Cerebellar nuclear complex (tissue), 1 donor: ENCODE results near the gene CDC45.
"Not testable (repeated sequence)": the region's sequence is repeated elsewhere in the genome, so short reads cannot be mapped to it uniquely, and the experiment has no call there.

ENCODE experiments used
- DNase-seq, 2 experiments: peaks; one replicate each; lab custom pipeline; 2025; lab: John Stamatoyannopoulos, UW

Gene CDC45

DNA sequence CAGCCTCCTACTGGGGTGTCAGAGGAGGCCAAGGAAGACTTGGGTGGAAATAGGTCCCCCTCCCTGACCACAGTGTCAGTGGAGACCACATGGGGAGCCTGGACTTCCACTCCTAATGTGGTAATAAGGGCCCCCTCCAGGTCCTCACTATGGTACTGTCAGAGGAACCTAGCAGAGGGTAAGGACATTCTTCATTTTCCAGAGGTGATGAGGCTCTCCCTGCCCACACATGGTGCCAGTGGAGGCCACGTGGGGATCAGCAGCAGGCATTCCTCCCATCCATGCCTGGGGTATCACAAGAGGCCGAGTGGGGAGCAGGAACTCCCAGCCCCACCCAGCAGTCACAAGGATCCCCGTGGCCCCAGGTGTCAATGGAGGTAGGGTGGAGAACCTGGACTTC lies 51.0 kb downstream of the CDC45 start:
- no peak for DNase-seq

GRCh38 chr22:19531327-19531726 lies 51.6 kb downstream of the CDC45 start:
- DNase-seq: not testable (repeated sequence)

- no peak for DNase-seq
Observed at GRCh38 chr22:19533049-19533626, 53.4 kb downstream of the CDC45 start.

GRCh38 chr22:19533857-19534256 lies 54.1 kb downstream of the CDC45 start:
- no peak for DNase-seq

GRCh38 chr22:19535001-19535400 lies 55.3 kb downstream of the CDC45 start:
- DNase-seq: no peak

DNA sequence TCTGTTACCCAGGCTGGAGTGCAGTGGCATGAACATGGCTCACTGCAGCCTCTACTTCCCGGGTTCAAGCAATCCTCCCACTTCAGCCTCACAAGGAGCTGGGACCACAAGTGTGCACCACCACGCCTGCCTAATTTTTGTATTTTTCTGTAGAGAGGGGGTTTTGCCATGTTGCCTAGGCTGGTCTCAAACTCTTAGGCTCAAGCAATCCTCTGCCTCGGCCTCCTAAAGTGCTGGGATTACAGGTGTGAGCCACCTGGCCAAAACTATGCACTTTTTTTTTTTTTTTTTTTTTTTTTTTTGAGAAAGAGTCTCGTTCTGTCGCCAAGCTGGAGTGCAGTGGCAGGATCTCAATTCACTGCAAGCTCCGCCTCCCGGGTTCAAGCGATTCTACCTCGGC lies 56.8 kb downstream of the CDC45 start:
- DNase-seq: no peak

DNA sequence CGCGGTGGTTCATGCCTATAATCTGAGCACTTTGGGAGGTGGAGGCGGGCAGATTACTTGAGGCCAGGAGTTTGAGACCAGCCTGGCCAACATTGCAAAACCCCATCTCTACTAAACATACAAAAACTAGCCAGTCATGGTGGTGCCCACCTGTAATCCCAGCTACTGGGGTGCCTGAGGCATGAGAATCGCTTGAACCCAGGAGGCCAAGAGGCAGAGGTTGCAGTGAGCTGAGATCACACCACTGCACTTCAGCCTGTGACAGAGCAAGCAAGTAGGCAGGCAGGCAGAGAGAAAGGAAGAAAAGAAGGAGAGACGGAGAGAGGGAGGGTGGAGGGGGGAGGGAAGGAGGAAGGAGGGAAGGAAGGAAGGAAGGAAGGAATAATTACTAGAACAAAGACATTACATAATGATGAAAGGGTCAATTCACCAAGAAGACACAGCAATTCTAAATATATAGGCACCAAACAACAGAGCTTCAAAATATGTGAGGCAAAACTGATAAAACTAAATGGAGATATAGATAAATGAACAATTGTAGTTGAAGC lies 58.3 kb downstream of the CDC45 start:
- no peak for DNase-seq

DNA sequence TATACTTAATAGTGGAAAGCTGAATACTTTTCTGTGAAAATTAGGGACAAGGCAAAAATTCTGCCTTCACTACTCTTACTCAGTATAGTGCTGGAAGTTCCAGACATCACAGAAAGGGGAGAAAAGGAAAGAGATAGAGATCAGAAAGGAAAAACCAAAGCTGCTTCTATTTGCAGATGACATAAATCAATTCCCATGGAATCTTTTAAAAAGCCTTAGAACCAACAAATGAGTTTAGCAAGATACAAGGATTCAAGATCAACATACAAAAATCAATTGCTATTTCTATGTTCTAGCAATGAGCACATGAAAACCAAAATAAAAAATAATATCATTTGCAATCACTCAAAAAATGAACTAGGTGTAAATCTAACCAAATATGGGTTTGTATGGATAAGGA lies 60.7 kb downstream of the CDC45 start:
- DNase-seq: no peak

DNA sequence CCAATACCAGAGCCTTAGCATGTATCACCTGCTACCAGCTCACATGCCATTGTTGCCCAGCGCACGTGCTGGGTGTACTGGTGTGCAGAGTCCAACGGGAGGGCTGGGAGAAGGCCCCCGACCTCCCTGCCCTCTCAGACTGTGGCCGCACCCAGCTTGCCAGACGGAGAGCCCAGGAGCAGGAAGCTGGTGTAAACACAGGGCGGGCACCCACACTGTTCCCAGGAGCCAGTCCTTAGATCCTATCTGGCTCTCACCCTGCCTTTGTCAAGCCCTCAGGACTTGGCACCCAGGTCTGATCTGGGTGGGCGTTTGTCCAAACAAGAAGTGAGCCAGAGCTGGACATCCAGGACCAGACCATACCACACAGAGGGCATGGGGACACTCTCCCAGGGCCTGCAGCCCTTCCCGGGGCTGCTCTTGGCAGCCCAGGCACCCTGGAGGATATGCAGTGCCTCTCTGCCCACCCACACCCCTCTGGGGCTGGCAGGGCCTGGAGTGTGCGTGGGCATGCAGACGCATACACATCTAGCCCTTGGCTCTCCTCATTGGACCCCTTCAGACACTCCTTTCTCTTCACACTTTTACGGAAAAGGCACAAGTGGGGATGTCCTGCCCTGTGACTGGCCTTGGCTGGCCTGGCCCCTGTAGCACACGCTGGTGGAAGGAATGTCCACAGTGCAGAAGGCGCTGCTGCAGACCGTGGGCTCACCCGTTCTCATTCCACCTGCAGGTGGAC lies 64.4 kb downstream of the CDC45 start:
- no peak for DNase-seq

- DNase-seq: no peak
Observed at GRCh38 chr22:19545935-19546207, 66.2 kb downstream of the CDC45 start.

- DNase-seq: no peak
Observed at GRCh38 chr22:19546680-19547079, 67.0 kb downstream of the CDC45 start.

- no peak for DNase-seq
Observed at GRCh38 chr22:19547620-19548019, 67.9 kb downstream of the CDC45 start.

DNA sequence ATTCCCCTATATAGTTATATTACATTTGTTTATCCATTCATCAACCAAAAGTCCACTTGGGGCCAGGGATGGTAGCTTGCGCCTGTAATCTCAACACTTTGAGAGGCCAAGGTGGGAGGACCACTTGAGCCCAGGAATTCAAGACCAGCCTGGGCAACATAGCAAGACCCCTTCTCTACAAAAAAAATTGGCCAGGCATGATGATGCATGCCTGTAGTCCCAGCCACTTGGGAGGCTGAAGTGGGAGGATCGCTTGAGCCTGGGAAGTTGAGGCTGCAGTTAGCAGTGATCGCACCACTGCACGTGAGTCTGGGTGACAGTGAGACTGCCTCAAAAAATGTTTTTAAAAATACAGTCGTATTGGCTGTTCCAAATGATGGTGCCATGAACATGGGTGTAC lies 68.7 kb downstream of the CDC45 start:
- not testable (repeated sequence) for DNase-seq

DNA sequence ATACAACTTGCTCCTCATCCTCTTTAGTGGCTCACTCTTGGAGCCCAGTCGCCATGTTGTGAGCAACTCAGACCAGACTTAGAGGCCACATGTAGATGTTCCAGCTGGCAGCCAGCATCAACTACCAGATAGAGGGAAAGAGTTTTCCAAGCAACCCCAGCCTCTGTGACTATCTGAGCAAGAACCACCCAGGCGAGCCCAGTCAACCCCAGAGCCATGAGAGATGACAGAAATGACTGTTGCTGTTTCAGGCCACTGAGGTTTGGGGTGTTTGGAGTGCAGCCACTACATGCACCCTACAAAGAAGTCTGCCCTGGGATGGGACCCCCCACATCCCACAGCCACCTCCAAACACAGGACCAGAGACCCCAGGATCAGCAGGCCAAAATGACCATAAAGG lies 69.2 kb downstream of the CDC45 start:
- DNase-seq: no peak

DNA sequence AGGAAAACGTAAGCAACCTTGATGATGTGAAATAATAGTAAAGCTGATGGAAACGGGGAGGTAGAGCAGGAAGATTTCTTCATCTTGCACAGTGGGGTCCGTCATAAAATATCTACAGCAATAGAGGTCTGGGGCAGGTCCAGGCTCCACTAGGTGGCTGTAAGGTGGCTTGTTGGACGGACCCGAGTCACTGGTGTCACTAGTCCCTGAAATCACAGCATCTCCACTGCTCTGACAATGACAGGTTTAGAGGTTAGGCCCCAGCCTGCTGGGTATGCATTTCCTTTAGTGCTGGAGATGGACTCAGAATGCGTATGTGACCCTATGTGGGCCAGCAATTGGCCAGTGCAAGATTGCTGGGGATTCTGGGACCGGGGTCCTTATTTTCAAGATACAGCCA lies 69.7 kb downstream of the CDC45 start:
- no peak for DNase-seq

GRCh38 chr22:19550382-19550781 lies 70.7 kb downstream of the CDC45 start:
- DNase-seq: no peak

- no peak for DNase-seq
Observed at GRCh38 chr22:19553201-19553600, 73.5 kb downstream of the CDC45 start.

DNA sequence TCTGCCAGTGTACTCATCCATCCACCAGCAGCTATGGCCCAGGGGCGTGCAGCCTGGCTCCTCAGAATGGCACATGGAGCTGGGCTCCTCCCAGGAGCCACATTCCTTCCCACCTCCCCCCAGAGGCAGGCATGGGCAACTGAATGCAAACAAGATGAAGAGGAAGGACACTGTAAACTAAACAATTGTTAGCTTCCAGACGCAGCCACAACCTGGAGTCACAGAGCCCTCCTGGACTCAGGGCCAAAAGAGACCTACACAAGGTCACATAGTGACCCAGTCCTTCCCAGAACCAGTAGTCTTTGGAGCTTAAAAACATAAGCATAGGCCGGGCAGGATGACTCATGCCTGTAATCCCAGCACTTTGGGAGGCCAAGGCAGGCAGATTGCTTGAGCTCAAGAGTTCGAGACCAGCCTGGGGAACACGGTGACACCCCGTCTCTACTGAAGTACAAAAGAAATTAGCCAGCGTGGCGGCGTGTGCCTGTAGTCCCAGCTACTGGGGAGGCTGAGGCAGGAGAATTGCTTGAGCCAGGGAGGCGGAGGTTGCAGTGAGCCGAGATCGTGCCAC lies 75.2 kb downstream of the CDC45 start:
- DNase-seq: no peak

DNA sequence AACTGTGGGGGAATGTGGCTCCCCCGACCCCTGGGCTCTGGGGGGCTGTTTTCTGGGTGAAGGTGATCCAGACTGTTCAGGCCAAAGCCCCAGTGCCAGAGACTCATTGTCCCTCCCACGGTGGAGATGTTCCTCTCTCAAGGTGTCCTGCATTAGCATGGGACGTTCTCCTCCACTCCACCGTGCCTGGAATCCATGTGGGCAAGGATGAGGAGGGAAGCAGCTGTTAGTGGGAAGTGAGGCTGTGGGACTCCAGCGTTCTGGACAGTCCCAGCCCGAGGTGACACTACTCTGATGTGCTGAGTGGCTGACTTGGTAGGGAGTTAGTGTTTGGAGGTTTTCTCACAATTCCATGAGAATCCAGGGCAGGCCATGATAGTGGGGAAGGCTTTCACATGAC lies 75.9 kb downstream of the CDC45 start:
- no peak for DNase-seq

GRCh38 chr22:19556963-19557545 lies 77.3 kb downstream of the CDC45 start:
- no peak for DNase-seq

- DNase-seq: no peak
Observed at GRCh38 chr22:19559324-19559811, 79.6 kb downstream of the CDC45 start.

- no peak for DNase-seq
Observed at GRCh38 chr22:19559956-19560355, 80.2 kb downstream of the CDC45 start.
